ENCODE data around the gene ANO6.

Gene ANO6

DNA sequence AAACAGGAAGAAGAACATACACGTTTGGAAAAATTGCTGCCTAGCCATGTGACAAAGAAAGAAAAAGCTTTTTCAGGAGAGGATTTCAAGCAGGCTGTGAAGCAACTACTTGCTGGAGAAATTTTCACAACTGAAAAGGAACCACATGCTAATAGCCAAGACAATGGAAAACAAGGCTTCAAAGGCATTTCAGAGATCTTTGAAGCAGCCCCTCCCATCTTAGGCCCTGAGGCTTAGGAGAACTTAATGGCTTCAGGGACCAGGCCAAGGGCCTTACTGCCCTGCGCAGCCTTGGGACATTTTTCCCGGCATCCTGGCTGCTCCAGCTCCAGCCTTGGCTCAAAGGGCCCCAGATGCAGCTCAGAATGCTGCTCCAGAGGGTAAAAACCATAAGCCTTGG, 257.7 kb downstream of the ANO6 start:
- no peak for DNase-seq

GRCh38 chr12:45475594-45475993, 259.7 kb downstream of the ANO6 start:
- no peak for DNase-seq

DNA sequence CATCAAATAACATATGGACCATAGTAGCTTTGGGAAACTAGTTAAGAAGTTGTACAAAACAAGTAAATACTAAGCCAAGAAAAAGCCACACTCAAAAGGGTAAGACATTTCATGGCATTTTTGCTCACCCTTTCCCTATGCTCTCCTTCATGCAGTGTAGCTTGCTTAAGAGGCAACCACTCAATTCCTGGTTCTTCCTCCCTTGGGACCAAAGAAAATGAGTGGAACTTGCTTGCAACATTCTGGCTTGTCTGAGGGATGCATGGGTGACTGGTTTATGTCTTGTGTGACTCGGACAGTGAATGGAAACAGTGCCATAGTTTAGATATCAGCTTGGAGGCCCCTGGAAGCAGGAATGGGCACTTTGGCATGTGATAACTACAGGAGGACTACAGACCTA, 261.6 kb downstream of the ANO6 start:
- DNase-seq: no peak

- no peak for DNase-seq
Measured at GRCh38 chr12:45478931-45479330, 263.0 kb downstream of the ANO6 start.

DNA sequence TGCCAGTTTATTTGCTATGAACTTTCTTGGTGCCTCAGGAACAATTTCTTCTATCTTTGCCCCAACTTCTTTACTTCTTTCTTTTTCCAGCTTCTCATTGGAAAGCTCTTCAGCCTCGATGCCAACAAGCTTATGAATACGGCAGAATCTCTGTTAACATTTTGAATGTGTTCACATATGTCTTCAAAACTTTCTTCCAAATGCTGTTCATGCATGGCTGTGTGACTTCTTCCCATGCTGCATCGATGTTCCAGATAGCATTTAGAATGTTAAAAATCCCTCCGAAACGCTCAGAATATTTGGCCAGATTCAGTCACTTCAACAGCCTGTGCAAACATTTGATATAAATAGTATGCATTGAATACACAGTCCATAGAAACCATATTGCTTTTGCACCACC, 265.9 kb downstream of the ANO6 start:
- no peak for DNase-seq

DNA sequence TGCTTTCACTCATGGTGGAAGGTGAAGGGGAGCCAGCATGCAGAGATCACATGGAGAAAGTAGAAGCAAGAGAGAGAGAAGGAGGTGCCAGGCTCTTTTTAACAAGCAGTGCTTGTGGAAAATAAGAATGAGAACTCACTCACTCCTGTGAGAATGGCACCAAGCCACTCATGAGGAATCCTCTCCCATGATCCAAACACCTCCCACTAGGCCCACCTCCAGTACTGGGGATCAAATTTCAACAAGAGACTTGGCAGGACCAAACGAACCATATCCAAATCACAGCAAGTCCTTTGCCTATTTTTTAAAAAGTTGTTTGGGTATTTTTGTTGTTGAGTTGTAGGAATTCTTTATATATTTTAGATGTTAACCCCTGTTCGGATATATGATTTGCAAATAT, 267.7 kb downstream of the ANO6 start:
- no peak for DNase-seq

Data from NCI-H748 treated with DMSO at 0.1 percent for 48 hours (cell line).